K562 (cell line): Measurements from ENCODE around the gene LST1. TPM values are rescaled to one million over a fixed set of nuclear protein-coding genes. Genes with fewer than 3 reads are reported as not detected.

Experiments
- CEBPG ChIP-seq, 3 experiments: fragments of 200-800 bp in 1 of 3; sonication (Bioruptor generic) in 1 of 3; sonication (generic) in 1 of 3; formaldehyde crosslinking in 1 of 3; IDR thresholded peaks in 2 of 3; conservative IDR thresholded peaks in 1 of 3; 2 replicates each; pipeline versions ENCODE4 v1.6.1 to v1.8.0; 2016 to 2022; ENCODE audit warnings: missing compliant biosample characterization in 2 of 3, missing genetic modification characterization in 2 of 3, mild to moderate bottlenecking in 1 of 3, missing genetic modification reagents in 1 of 3
- CREM ChIP-seq: IDR thresholded peaks from 2 replicates; pipeline ENCODE4 v1.6.1; 2014; ENCODE audit warnings: antibody characterized with exemption, low read depth
- ELF1 ChIP-seq: fragments of 200-800 bp; sonication (Bioruptor generic); IDR thresholded peaks from 2 replicates; pipeline ENCODE4 v1.6.1; 2016; ENCODE audit warnings: missing genetic modification characterization, missing compliant biosample characterization
- EWSR1 ChIP-seq: fragments of 450-650 bp; IDR thresholded peaks from 2 replicates; pipeline ENCODE4 v1.6.1; 2018; ENCODE audit warnings: borderline replicate concordance, mild to moderate bottlenecking, low read depth, moderate library complexity; ENCODE audit not compliant: partially characterized antibody
- GTF3C2 ChIP-seq: IDR thresholded peaks from 3 replicates; pipeline ENCODE4 v1.6.1; 2011; ENCODE audit warnings: borderline replicate concordance, mild to moderate bottlenecking, moderate library complexity; ENCODE audit not compliant: insufficient read length; ENCODE audit errors: extremely low read depth
- HDAC1 ChIP-seq, 2 experiments: fragments of 450-650 bp; IDR thresholded peaks; 2 replicates each; pipeline ENCODE4 v1.6.1; 2016 to 2017; ENCODE audit warnings: inconsistent platforms in 1 of 2, mild to moderate bottlenecking in 1 of 2, moderate library complexity in 1 of 2
- HNRNPL ChIP-seq: fragments of 200-400 bp; formaldehyde crosslinking; IDR thresholded peaks from 2 replicates; pipeline ENCODE4 v1.6.1; 2017; ENCODE audit warnings: low read depth, mild to moderate bottlenecking, low read length
- HNRNPUL1 ChIP-seq: fragments of 200-400 bp; formaldehyde crosslinking; IDR thresholded peaks from 2 replicates; pipeline ENCODE4 v1.6.1; 2017; ENCODE audit warnings: low read length
- PHF8 ChIP-seq: fragments of 200-600 bp; sonication (generic); IDR thresholded peaks from 2 replicates; pipeline ENCODE4 v1.6.1; 2012; ENCODE audit warnings: mixed run types, mild to moderate bottlenecking, inconsistent platforms, low read length, moderate library complexity, borderline replicate concordance
- POLR2AphosphoS2 ChIP-seq: IDR thresholded peaks from 2 replicates; pipeline ENCODE4 v1.6.1; 2012; ENCODE audit warnings: low read length, improper control_type of control experiment
- POLR2H ChIP-seq: IDR thresholded peaks from 2 replicates; pipeline ENCODE4 v1.6.1; 2016; ENCODE audit warnings: missing genetic modification characterization, low read depth, mild to moderate bottlenecking, control low read depth, missing compliant biosample characterization, moderate library complexity
- RNF2 ChIP-seq: sonication (generic); IDR thresholded peaks from 2 replicates; pipeline ENCODE4 v1.6.1; 2016
- SP1 ChIP-seq: sonication (generic); formaldehyde crosslinking; IDR thresholded peaks from 2 replicates; pipeline ENCODE4 v1.8.1; 2022; ENCODE audit warnings: mild to moderate bottlenecking, missing genetic modification reagents
- SREBF1 ChIP-seq: fragments of 150-350 bp; IDR thresholded peaks from 2 replicates; pipeline ENCODE4 v1.6.1; 2014; ENCODE audit warnings: antibody characterized with exemption, low read depth, low read length, borderline replicate concordance
- TOE1 ChIP-seq, 2 experiments: fragments of 450-650 bp in 1 of 2; sonication (generic) in 1 of 2; formaldehyde crosslinking in 1 of 2; IDR thresholded peaks; 2 replicates each; pipeline versions ENCODE4 v1.7.1 to v1.8.0; 2016 to 2022; ENCODE audit warnings: borderline replicate concordance in 2 of 2, mild to moderate bottlenecking in 2 of 2, antibody characterized with exemption in 1 of 2, inconsistent platforms in 1 of 2, low read depth in 1 of 2, missing genetic modification reagents in 1 of 2, moderate library complexity in 1 of 2
- U2AF1 ChIP-seq: fragments of 200-400 bp; formaldehyde crosslinking; optimal IDR thresholded peaks from 2 replicates; pipeline ENCODE3; 2017; ENCODE audit warnings: mild to moderate bottlenecking, low read depth, low read length, moderate library complexity
- ZNF143 ChIP-seq: sonication (generic); formaldehyde crosslinking; IDR thresholded peaks from 2 replicates; pipeline ENCODE4 v1.9.0; 2022; ENCODE audit warnings: mild to moderate bottlenecking, missing genetic modification reagents
- ZNF644 ChIP-seq: fragments of 200-800 bp; sonication (Bioruptor generic); IDR thresholded peaks from 2 replicates; pipeline ENCODE4 v1.6.1; 2016; ENCODE audit warnings: low read depth, missing genetic modification characterization, missing compliant biosample characterization
- ZSCAN29 ChIP-seq: fragments of 450-650 bp; IDR thresholded peaks from 2 replicates; pipeline ENCODE4 v1.6.1; 2017
- polyA plus RNA-seq, 8 experiments: library from polyadenylated mRNA; depleted of rRNA in 4 of 8; stranded (reverse) in 5 of 8; unstranded in 3 of 8; fragments of >200 nt; fragmentation: Nextera tagmentation in 2 of 8; fragmentation: Illumina TruSeq in 1 of 8; extraction: Ambion mirVana in 2 of 8; extraction: Trizol in 1 of 8; gene quantifications; 2 replicates each; pipeline versions ENCODE4 v1.2.1 to v1.2.3, GENCODE V29; 2011 to 2014; ENCODE audit warnings: inconsistent platforms in 1 of 8, missing spikeins in 1 of 8
- total RNA-seq, 7 experiments: library from RNA; depleted of rRNA in 6 of 7; stranded (reverse); fragments of >200 nt in 6 of 7; fragmentation: Illumina TruSeq in 2 of 7; extraction: Trizol in 2 of 7; gene quantifications; 2 replicates each; pipeline versions ENCODE4 v1.2.1 to v1.2.3, GENCODE V29; 2011 to 2021; ENCODE audit warnings: low replicate concordance in 1 of 7

Gene LST1
- total and polyA plus RNA-seq, 9 of the 15 experiments (the other 6 are each of a cell fraction or from before 2014, with no cell fraction given), result 0.82 to 7.8 (median 1.7) TPM

GRCh38 chr6:31547727-31548543 is 38.1 kb upstream of the LST1 start (continued):
- TF ChIP-seq TOE1 (IDR thresholded peaks at IDR 0.05; ENCODE audit: borderline replicate concordance) (no peak), TOE1 (CRISPR knock-in tag; IDR thresholded peaks at IDR 0.05; ENCODE audit: borderline replicate concordance, low read depth) (peak; percentile 70; the same call in 1 of the 2 replicates), ELF1 (tag) (0 out of 2 replicates have a peak, but pooled peaks have one; percentile 23), HDAC1 (IDR thresholded peaks at IDR 0.05) (peak in 1 of 2 experiments; percentile 51; a peak in 2 of 4 replicates), ZNF644 (tag) (0 out of 2 replicates have a peak, but pooled peaks have one; percentile 70), ZNF143 (CRISPR knock-in tag) (0 out of 2 replicates have a peak, but pooled peaks have one; percentile 36), EWSR1 (no peak), RNF2 (no peak), POLR2AphosphoS2 (no peak), PHF8 (no peak; the same call in 1 of the 2 replicates), CREM (peak; percentile 35; the same call in 1 of the 2 replicates), SP1 (CRISPR knock-in tag) (no peak; the same call in 1 of the 2 replicates), ZSCAN29 (no peak), POLR2H (tag) (peak; percentile 89), HNRNPL (0 out of 2 replicates have a peak, but pooled peaks have one; percentile 76), SREBF1 (no peak), HNRNPUL1 (no peak), CEBPG (CRISPR knock-in tag; IDR thresholded peaks at IDR 0.05) (peak; percentile 53), CEBPG (tag; conservative IDR thresholded peaks at IDR 0.05 in 1 of 2, IDR thresholded peaks at IDR 0.05 in 1 of 2) (no peak), GTF3C2 (no peak), U2AF1 (no peak)
